CD4-positive, CD25-positive, alpha-beta regulatory T cell (primary cell): ENCODE data around the gene HNRNPA3. TPM values are rescaled to one million over a fixed set of nuclear protein-coding genes. Genes with fewer than 3 reads are reported as not detected.
"Not testable (repeated sequence)": the region's sequence is repeated elsewhere in the genome, so short reads cannot be mapped to it uniquely, and the experiment has no call there.

Experiments
- ATAC-seq, 2 donors: fragments of 150-1000 bp; cut with Tn5 transposase; one replicate each; pipeline ENCODE4 v1.10.0; 2021; ENCODE audit warnings: low read depth in 2 of 2, moderate number of reproducible peaks in 2 of 2, moderate library complexity in 1 of 2
- DNase-seq, 3 donors: peaks; one replicate each; pipeline versions ENCODE4 v3.0.0 to v3.0.0-alpha.2; 2012 to 2022; ENCODE audit warnings: mixed read lengths in 1 of 3
- H3K27ac ChIP-seq: one replicate; pipeline ENCODE4 v1.7.0; 2013; ENCODE audit warnings: mild to moderate bottlenecking, low read length; ENCODE audit not compliant: insufficient read depth, poor library complexity, severe bottlenecking
- H3K27me3 ChIP-seq: one replicate; pipeline ENCODE4 v1.7.0; 2013; ENCODE audit warnings: low read length; ENCODE audit not compliant: control insufficient read depth, insufficient read depth
- H3K36me3 ChIP-seq: one replicate; pipeline ENCODE4 v1.7.0; 2013; ENCODE audit warnings: mild to moderate bottlenecking, low read length, moderate library complexity; ENCODE audit not compliant: control insufficient read depth, insufficient read depth
- H3K4me1 ChIP-seq: 2 replicates; pipeline ENCODE4 v1.7.0; 2013; ENCODE audit warnings: mild to moderate bottlenecking, low read length; ENCODE audit not compliant: insufficient read depth, control insufficient read depth, poor library complexity, severe bottlenecking
- H3K4me3 ChIP-seq: one replicate; pipeline ENCODE4 v1.7.0; 2013; ENCODE audit warnings: low read depth, mild to moderate bottlenecking, low read length, moderate library complexity
- H3K9me3 ChIP-seq, 2 experiments: 1 replicate in 1 of 2; 2 replicates in 1 of 2; pipeline ENCODE4 v1.7.0; 2013; ENCODE audit warnings: low read length in 2 of 2, mild to moderate bottlenecking in 1 of 2, moderate library complexity in 1 of 2; ENCODE audit not compliant: control insufficient read depth in 2 of 2
- H3K27ac Mint-ChIP-seq, 3 donors: one replicate each; pipeline ENCODE4 v1.8.0; 2020 to 2022; ENCODE audit warnings: mild to moderate bottlenecking in 3 of 3, mixed read lengths in 3 of 3, moderate library complexity in 2 of 3
- H3K27me3 Mint-ChIP-seq: one replicate; pipeline ENCODE4 v1.8.0; 2022; ENCODE audit warnings: mild to moderate bottlenecking, mixed read lengths
- H3K36me3 Mint-ChIP-seq: one replicate; pipeline ENCODE4 v1.8.0; 2020; ENCODE audit warnings: mixed read lengths
- H3K4me1 Mint-ChIP-seq, 4 donors: one replicate each; pipeline ENCODE4 v1.8.0; 2020 to 2022; ENCODE audit warnings: mixed read lengths in 4 of 4, mild to moderate bottlenecking in 1 of 4
- H3K4me3 Mint-ChIP-seq, 4 donors: one replicate each; pipeline ENCODE4 v1.8.0; 2020 to 2022; ENCODE audit warnings: mild to moderate bottlenecking in 4 of 4, mixed read lengths in 4 of 4, moderate library complexity in 3 of 4
- H3K9me3 Mint-ChIP-seq, 7 donors: one replicate each; pipeline ENCODE4 v1.8.0; 2020 to 2022; ENCODE audit warnings: mixed read lengths in 7 of 7, mild to moderate bottlenecking in 3 of 7, moderate library complexity in 2 of 7
- polyA plus RNA-seq, 4 donors: library from polyadenylated mRNA; unstranded; fragments of 300-500 nt; fragmentation: Illumina TruSeq; gene quantifications; one replicate each; pipeline ENCODE4 v1.2.3, GENCODE V29; 2021
- total RNA-seq: library from RNA; stranded (reverse); gene quantifications from one replicate; pipeline ENCODE4 v1.2.3, GENCODE V29; 2022

The HNRNPA3 gene
- total and polyA plus RNA-seq, 5 donors from 2014 or later, result 38.8 to 231 (median 58.1) TPM

GRCh38 chr2:177211576-177212105, 953 bp upstream of the HNRNPA3 start:
- Mint-ChIP-seq H3K36me3 (peaks cover 23% of the 10 kb centered on the region), H3K4me1 (peaks cover 18 to 55% (median 40%) of the 10 kb centered on the region in 4 donors), H3K27me3 (peaks cover 7% of the 10 kb centered on the region), H3K27ac (peak overlapping the region; percentile 99 to 100 (median 100)), H3K9me3 (no peaks in the 10 kb centered on the region), H3K4me3 (peak overlapping the region; percentile 88 to 97 (median 96))
- H3K4me3 ChIP-seq, result peak overlapping the region; percentile 94
- peaks cover 50% of the 10 kb centered on the region for H3K4me1 ChIP-seq
- ATAC-seq (no peak), DNase-seq (no peak)
- H3K27me3 ChIP-seq, result no peaks in the 10 kb centered on the region
- H3K36me3 ChIP-seq, result peaks cover 15% of the 10 kb centered on the region
- H3K27ac ChIP-seq, result peak overlapping the region; percentile 100
- no peaks in the 10 kb centered on the region for H3K9me3 ChIP-seq

- peak; percentile 88 to 92 (median 90) for DNase-seq
- H3K27me3 Mint-ChIP-seq, result peaks cover 7% of the 10 kb centered on the region
- peak overlapping the region; percentile 88 to 97 (median 96) for H3K4me3 Mint-ChIP-seq
- peak; percentile 57 to 58 for ATAC-seq
- no peaks in the 10 kb centered on the region for H3K9me3 ChIP-seq
- H3K27ac Mint-ChIP-seq, result peak overlapping the region; percentile 99 to 100 (median 100)
- H3K36me3 Mint-ChIP-seq, result peaks cover 32% of the 10 kb centered on the region
- H3K4me1 ChIP-seq, result peaks cover 58% of the 10 kb centered on the region
- peak overlapping the region; percentile 100 for H3K27ac ChIP-seq
- H3K36me3 ChIP-seq, result peaks cover 30% of the 10 kb centered on the region
- H3K9me3 Mint-ChIP-seq, result no peaks in the 10 kb centered on the region
- no peaks in the 10 kb centered on the region for H3K27me3 ChIP-seq
- peak overlapping the region; percentile 99 for H3K4me3 ChIP-seq
- H3K4me1 Mint-ChIP-seq, result peaks cover 24 to 67% (median 45%) of the 10 kb centered on the region in 4 donors
Observed at GRCh38 chr2:177212891-177213856, 580 bp downstream of the HNRNPA3 start.

GRCh38 chr2:177217247-177217843, 4.8 kb downstream of the HNRNPA3 start:
- Histone ChIP-seq H3K36me3 (peaks cover 69% of the 10 kb centered on the region), H3K27ac (peak overlapping the region; percentile 57), H3K4me1 (peaks cover 45% of the 10 kb centered on the region), H3K4me3 (no peak overlapping the region), H3K27me3 (no peaks in the 10 kb centered on the region), H3K9me3 (no peaks in the 10 kb centered on the region)
- ATAC-seq (no peak), DNase-seq (no peak)
- H3K4me3 Mint-ChIP-seq, result peak overlapping the region in 2 of 4 donors; percentile 73 to 81
- H3K27ac Mint-ChIP-seq, result peak overlapping the region; percentile 23 to 90 (median 71)
- H3K9me3 Mint-ChIP-seq, result no peaks in the 10 kb centered on the region
- peaks cover 48 to 85% (median 65%) of the 10 kb centered on the region in 4 donors for H3K4me1 Mint-ChIP-seq
- peaks cover 65% of the 10 kb centered on the region for H3K36me3 Mint-ChIP-seq
- H3K27me3 Mint-ChIP-seq, result peaks cover under 1% of the 10 kb centered on the region

- H3K4me1 Mint-ChIP-seq, result peaks cover 51 to 77% (median 66%) of the 10 kb centered on the region in 4 donors
Observed at GRCh38 chr2:177219787-177220186, 7.2 kb downstream of the HNRNPA3 start.

GRCh38 chr2:177221534-177221933, 8.9 kb downstream of the HNRNPA3 start:
- peaks cover 49% of the 10 kb centered on the region for H3K36me3 Mint-ChIP-seq
- H3K9me3 Mint-ChIP-seq, result no peaks in the 10 kb centered on the region
- Histone ChIP-seq H3K9me3 (no peaks in the 10 kb centered on the region), H3K27me3 (no peaks in the 10 kb centered on the region), H3K36me3 (peaks cover 80% of the 10 kb centered on the region), H3K4me3 (no peak overlapping the region), H3K27ac (peak overlapping the region; percentile 41), H3K4me1 (peaks cover 13% of the 10 kb centered on the region)
- no peak overlapping the region for H3K4me3 Mint-ChIP-seq
- ATAC-seq (no peak), DNase-seq (no peak)
- peaks cover 40 to 67% (median 55%) of the 10 kb centered on the region in 4 donors for H3K4me1 Mint-ChIP-seq
- no peak overlapping the region for H3K27ac Mint-ChIP-seq
- no peaks in the 10 kb centered on the region for H3K27me3 Mint-ChIP-seq

More at GRCh38 chr2:177219787-177220186, 7.2 kb downstream of the HNRNPA3 start:
- H3K4me3 ChIP-seq, ATAC-seq, H3K27me3 Mint-ChIP-seq, H3K4me3 Mint-ChIP-seq, DNase-seq, H3K9me3 Mint-ChIP-seq, H3K27me3 ChIP-seq, H3K9me3 ChIP-seq: not testable (repeated sequence)
- Mint-ChIP-seq H3K36me3 (peaks cover 66% of the 10 kb centered on the region), H3K27ac (peak overlapping the region in 1 of 3 donors; percentile 68)
- Histone ChIP-seq H3K4me1 (peaks cover 30% of the 10 kb centered on the region), H3K27ac (peak overlapping the region; percentile 47), H3K36me3 (peaks cover 83% of the 10 kb centered on the region)

- Histone ChIP-seq H3K27ac (peak overlapping the region; percentile 41), H3K9me3 (no peaks in the 10 kb centered on the region), H3K27me3 (no peaks in the 10 kb centered on the region), H3K4me3 (no peak overlapping the region), H3K4me1 (peaks cover 8% of the 10 kb centered on the region), H3K36me3 (peaks cover 75% of the 10 kb centered on the region)
- no peaks in the 10 kb centered on the region for H3K27me3 Mint-ChIP-seq
- H3K27ac Mint-ChIP-seq, result no peak overlapping the region
- peaks cover 47% of the 10 kb centered on the region for H3K36me3 Mint-ChIP-seq
- DNase-seq (no peak), ATAC-seq (no peak)
- peaks cover 39 to 67% (median 53%) of the 10 kb centered on the region in 4 donors for H3K4me1 Mint-ChIP-seq
- no peaks in the 10 kb centered on the region for H3K9me3 Mint-ChIP-seq
- no peak overlapping the region for H3K4me3 Mint-ChIP-seq
Observed at GRCh38 chr2:177221970-177222369, 9.4 kb downstream of the HNRNPA3 start.

- H3K4me1 Mint-ChIP-seq, result peaks cover 35 to 60% (median 51%) of the 10 kb centered on the region in 4 donors
- peaks cover 66% of the 10 kb centered on the region for H3K36me3 ChIP-seq
Observed at GRCh38 chr2:177223436-177223835, 10.8 kb downstream of the HNRNPA3 start.

More at GRCh38 chr2:177223436-177223835, 10.8 kb downstream of the HNRNPA3 start:
- H3K9me3 Mint-ChIP-seq, H3K9me3 ChIP-seq, H3K4me1 ChIP-seq, H3K4me3 ChIP-seq, ATAC-seq, DNase-seq, H3K27ac ChIP-seq, H3K27ac Mint-ChIP-seq, H3K27me3 ChIP-seq, H3K27me3 Mint-ChIP-seq, H3K4me3 Mint-ChIP-seq: not testable (repeated sequence)
- peaks cover 47% of the 10 kb centered on the region for H3K36me3 Mint-ChIP-seq
